LNCAP (cell line): ENCODE measurements around the gene MS4A3.

Experiments used
- CTCF ChIP-seq: fragments of 450-650 bp; IDR thresholded peaks from 2 replicates; pipeline ENCODE4 v1.5.1; 2017; ENCODE audit warnings: mild to moderate bottlenecking

Gene MS4A3

DNA sequence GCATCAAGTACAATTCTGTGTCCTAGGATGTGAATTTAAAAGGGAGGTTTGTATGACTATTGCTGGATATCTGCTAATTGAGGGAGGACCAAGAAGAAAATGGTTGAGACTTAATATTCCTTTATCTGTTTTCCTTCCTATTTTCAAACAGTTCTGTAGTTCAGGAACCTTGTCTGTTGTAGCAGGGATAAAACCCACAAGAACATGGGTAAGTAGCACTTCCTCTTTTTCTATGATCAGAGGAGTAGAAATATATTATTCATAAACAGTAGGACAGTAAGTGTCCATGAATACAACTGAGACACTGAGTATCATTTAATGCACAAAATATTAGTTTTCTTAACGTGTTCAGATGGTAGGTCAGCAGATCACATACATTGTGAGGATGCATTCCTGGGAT, 7.6 kb downstream of the MS4A3 start:
- TF ChIP-seq CTCF: no peak

GRCh38 chr11:60065801-60066200, 9.3 kb downstream of the MS4A3 start:
- no peak for TF ChIP-seq CTCF

DNA sequence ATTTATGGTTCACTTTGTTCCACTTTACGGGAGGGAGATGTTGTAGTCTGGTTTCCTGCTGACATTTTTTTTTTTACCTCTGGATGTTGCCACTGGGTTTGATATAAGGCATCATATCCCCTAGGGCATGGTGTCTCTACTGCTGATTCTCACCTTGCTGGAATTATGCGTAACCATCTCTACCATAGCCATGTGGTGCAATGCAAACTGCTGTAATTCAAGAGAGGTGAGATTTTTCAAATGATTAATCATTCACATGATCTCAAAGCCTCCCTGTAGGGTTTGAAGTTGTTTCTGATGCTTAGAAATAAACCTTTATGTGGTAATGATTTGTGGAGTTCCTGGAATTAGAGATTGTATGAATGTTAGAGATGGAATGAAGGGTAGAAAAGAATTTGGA, 13.0 kb downstream of the MS4A3 start:
- TF ChIP-seq CTCF: no peak

- TF ChIP-seq CTCF: no peak
These were observed 20.9 kb downstream of the MS4A3 start for GRCh38 chr11:60077216-60077817.

DNA sequence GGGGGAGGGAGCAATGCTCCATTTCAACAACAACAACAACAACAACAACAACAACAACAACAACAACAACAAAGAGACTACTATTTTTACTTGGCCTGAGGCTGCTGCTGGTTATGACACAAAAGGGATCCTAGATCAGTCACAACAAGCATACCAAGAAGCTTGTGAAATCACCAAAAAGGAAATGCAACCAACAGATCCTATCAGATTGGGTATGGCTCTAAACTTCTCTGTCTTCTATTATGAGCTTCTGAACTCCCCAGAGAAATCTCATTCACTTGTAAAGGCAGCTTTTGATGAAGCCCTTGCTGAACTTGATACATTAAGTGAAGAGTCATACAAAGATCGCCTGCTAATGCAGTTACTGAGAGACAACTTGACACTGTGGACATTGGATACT, 21.5 kb downstream of the MS4A3 start:
- TF ChIP-seq CTCF: no peak

DNA sequence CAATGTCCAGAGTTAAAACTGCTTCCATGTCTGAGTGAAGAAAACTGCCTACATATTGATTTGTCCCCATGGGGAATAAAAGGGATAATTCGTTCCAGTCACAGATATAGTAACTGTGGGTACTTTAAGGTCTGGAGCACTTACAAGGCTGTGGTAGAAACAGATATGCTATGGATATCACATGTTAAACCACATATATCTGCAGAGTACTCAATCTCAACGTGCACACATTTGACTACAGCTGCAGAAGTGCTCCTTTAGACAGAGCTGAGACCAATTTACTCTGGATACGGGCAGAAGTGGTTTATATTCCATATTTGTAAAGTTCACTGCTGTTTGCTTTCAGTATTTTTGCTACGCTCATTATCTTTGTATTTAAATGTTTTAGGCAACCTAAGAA, 22.3 kb downstream of the MS4A3 start:
- no peak for TF ChIP-seq CTCF

- TF ChIP-seq CTCF: no peak
These were observed 24.1 kb downstream of the MS4A3 start for GRCh38 chr11:60080535-60080934.
